Fibroblast of skin of left quadriceps (primary cell): Measurements from ENCODE around the gene HNF4A.

Experiments used
- DNase-seq, 2 experiments: peaks; one replicate each; pipeline ENCODE4 v3.0.0-alpha.2; 2013; ENCODE audit warnings: low read depth in 2 of 2

HNF4A gene

GRCh38 chr20:44424039-44424495 lies 68.6 kb downstream of the HNF4A start:
- DNase-seq, result no peak

- no peak for DNase-seq
These were observed 70.4 kb downstream of the HNF4A start for GRCh38 chr20:44425923-44426322.

GRCh38 chr20:44426879-44427790 lies 71.6 kb downstream of the HNF4A start:
- no peak for DNase-seq

- no peak for DNase-seq
These were observed 72.3 kb downstream of the HNF4A start for GRCh38 chr20:44427804-44428173.

GRCh38 chr20:44428174-44429016 lies 72.9 kb downstream of the HNF4A start:
- no peak for DNase-seq

- no peak for DNase-seq
These were observed 73.5 kb downstream of the HNF4A start for GRCh38 chr20:44429017-44429339.

GRCh38 chr20:44429419-44430269 lies 74.1 kb downstream of the HNF4A start:
- DNase-seq, result no peak

- DNase-seq, result no peak
These were observed 75.0 kb downstream of the HNF4A start for GRCh38 chr20:44430270-44431065.

- DNase-seq, result no peak
These were observed 75.6 kb downstream of the HNF4A start for GRCh38 chr20:44431118-44431501.

- no peak for DNase-seq
These were observed 76.2 kb downstream of the HNF4A start for GRCh38 chr20:44431502-44432234.

GRCh38 chr20:44432618-44433577 lies 77.4 kb downstream of the HNF4A start:
- DNase-seq, result no peak

- no peak for DNase-seq
These were observed 78.4 kb downstream of the HNF4A start for GRCh38 chr20:44433751-44434538.

- no peak for DNase-seq
These were observed 80.3 kb downstream of the HNF4A start for GRCh38 chr20:44435630-44436335.

- no peak for DNase-seq
These were observed 80.9 kb downstream of the HNF4A start for GRCh38 chr20:44436393-44436792.

GRCh38 chr20:44437497-44437896 lies 82.0 kb downstream of the HNF4A start:
- no peak for DNase-seq

GRCh38 chr20:44438782-44439181 lies 83.3 kb downstream of the HNF4A start:
- DNase-seq, result no peak

GRCh38 chr20:44439318-44439717 lies 83.8 kb downstream of the HNF4A start:
- DNase-seq, result no peak
